Ovary (tissue), 9 donors: ENCODE measurements around the gene FGF12. TPM values are rescaled to one million over a fixed set of nuclear protein-coding genes. Genes with fewer than 3 reads are reported as not detected.

Experiments
- DNase-seq, 5 donors: peaks; one replicate each; pipeline ENCODE4 v3.0.0-alpha.2; 2019 to 2020
- H3K27ac ChIP-seq, 2 donors: fragments of 200-600 bp; one replicate each; pipeline versions ENCODE4 v1.5.1 to v1.8.0; 2019 to 2022
- H3K27me3 ChIP-seq: fragments of 200-600 bp; one replicate; pipeline ENCODE4 v1.8.0; 2022
- H3K36me3 ChIP-seq: fragments of 200-600 bp; sonication (generic); one replicate; pipeline ENCODE4 v1.5.1; 2019
- H3K4me1 ChIP-seq: one replicate; pipeline ENCODE4 v1.8.1; 2013; ENCODE audit warnings: mild to moderate bottlenecking, moderate library complexity; ENCODE audit not compliant: insufficient read depth
- H3K4me3 ChIP-seq: fragments of 200-600 bp; sonication (generic); one replicate; pipeline ENCODE4 v1.5.1; 2017
- H3K9me3 ChIP-seq, 2 donors: fragments of 200-600 bp in 1 of 2; sonication (generic) in 1 of 2; one replicate each; pipeline versions ENCODE4 v1.5.1 to v1.8.1; 2013 to 2019; ENCODE audit warnings: mild to moderate bottlenecking in 1 of 2, moderate library complexity in 1 of 2
- EP300 ChIP-seq: sonication (generic); formaldehyde crosslinking; IDR thresholded peaks from one replicate; pipeline ENCODE4 v1.6.1; 2017; ENCODE audit warnings: antibody characterized with exemption
- POLR2A ChIP-seq: fragments of 450-650 bp; IDR thresholded peaks from one replicate; pipeline ENCODE4 v1.6.1; 2017; ENCODE audit warnings: antibody characterized with exemption, mild to moderate bottlenecking, moderate library complexity
- WGBS, 3 donors: extraction: QIAGEN DNeasy Blood & Tissue Kit in 1 of 3; methylation state at CpG; one replicate each; pipeline versions ENCODE4 v1.1.5 to v1.1.7; 2013 to 2017; 5-methylcytosine and 5-hydroxymethylcytosine counted together
- intact Hi-C, 4 donors: fragments of 100-400 bp; cut with DNase I; formaldehyde crosslinking; loops; one replicate each; pipeline versions ENCODE4 v1.11.0 to v1.15.1; 2022 to 2023
- polyA plus RNA-seq, 2 donors: library from polyadenylated mRNA; stranded (reverse); fragments of 200-250 nt in 1 of 2; fragments of 350-450 nt in 1 of 2; fragmentation: Illumina TruSeq in 1 of 2; extraction: RNeasy Lipid Tissue Mini Kit (QIAGEN cat#74804) in 1 of 2; gene quantifications; one replicate each; pipeline ENCODE4 v1.2.3, GENCODE V29; 2013 to 2014
- total RNA-seq, 7 donors: library from RNA; depleted of rRNA in 2 of 7; stranded (reverse); fragments of >200 nt in 2 of 7; fragmentation: NEBNext Ultra II Directional in 3 of 7; extraction: Animal tissue kit (Norgen Biotek cat#: 25700) in 3 of 7; gene quantifications; one replicate each; pipeline versions ENCODE4 v1.1.0 to v1.2.4, GENCODE V29; 2016 to 2023
- TF ChIP-seq, protein P1 (sequence below), 3 donors: fragments of 450-650 bp in 2 of 3; fragments of 200-600 bp in 1 of 3; IDR thresholded peaks; one replicate each; pipeline versions ENCODE4 v1.5.1 to v1.8.0; 2016 to 2022; ENCODE audit warnings: antibody characterized with exemption in 3 of 3, mild to moderate bottlenecking in 1 of 3
- donor health status: DM: no; HTN: no; CAD: no; lungs with moderate emphysema.
- donor health status: DM: no; HTN: no; CAD: no.
- donor health status: Bipolar disorder and iron deficiency.
- donor health status: DM: yes; HTN: yes; CAD: no.
- donor health status: DM: no; HTN: no; CAD: no.
- donor health status: DM: yes; HTN: yes; CAD: no.

The FGF12 gene
- total and polyA plus RNA-seq, 9 donors: 0.24 to 4.0 (median 1.7) TPM

DNA sequence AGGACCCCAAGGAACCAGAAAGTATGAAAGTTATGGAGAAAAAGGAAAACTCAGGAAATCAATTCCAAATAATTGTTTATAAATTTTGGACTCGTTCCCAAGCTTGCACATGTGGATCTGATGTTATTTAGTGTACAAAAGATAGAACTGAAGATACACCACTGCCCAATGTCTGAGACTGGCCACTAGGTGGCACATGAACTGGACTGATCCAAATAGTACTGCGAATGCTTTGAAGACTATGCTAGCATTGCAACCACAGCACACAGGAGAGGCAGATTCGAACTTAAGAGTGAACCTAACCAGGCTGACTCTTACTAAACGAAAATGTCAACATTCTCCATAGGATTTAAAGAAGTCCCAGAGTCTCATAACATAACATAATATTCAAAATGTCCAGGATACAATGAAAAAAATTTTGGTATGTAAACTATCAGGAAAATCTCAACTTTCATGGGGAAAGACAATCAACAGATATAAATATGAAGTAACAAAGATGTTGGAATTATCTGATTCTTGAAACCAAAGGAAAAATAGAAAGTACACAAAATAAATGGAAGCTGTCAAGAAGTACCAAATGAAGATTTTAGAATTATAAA is 596.7 kb downstream of the FGF12 start:
- H3K27ac ChIP-seq: no peak overlapping the region
- no peaks in the 10 kb centered on the region for H3K4me1 ChIP-seq
- no peaks in the 10 kb centered on the region for H3K36me3 ChIP-seq
- H3K27me3 ChIP-seq: no peaks in the 10 kb centered on the region
- TF ChIP-seq EP300: no peak
- TF ChIP-seq, protein P1, sequence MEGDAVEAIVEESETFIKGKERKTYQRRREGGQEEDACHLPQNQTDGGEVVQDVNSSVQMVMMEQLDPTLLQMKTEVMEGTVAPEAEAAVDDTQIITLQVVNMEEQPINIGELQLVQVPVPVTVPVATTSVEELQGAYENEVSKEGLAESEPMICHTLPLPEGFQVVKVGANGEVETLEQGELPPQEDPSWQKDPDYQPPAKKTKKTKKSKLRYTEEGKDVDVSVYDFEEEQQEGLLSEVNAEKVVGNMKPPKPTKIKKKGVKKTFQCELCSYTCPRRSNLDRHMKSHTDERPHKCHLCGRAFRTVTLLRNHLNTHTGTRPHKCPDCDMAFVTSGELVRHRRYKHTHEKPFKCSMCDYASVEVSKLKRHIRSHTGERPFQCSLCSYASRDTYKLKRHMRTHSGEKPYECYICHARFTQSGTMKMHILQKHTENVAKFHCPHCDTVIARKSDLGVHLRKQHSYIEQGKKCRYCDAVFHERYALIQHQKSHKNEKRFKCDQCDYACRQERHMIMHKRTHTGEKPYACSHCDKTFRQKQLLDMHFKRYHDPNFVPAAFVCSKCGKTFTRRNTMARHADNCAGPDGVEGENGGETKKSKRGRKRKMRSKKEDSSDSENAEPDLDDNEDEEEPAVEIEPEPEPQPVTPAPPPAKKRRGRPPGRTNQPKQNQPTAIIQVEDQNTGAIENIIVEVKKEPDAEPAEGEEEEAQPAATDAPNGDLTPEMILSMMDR (IDR thresholded peaks at IDR 0.05): no peak
- no peak for TF ChIP-seq POLR2A
- DNase-seq: peak in 1 of 5 donors; percentile 16
- intact Hi-C loops: no loop called here
- WGBS, 3 donors: 36 to 43% (median 38%) methylated on average over 4 of the region's 4 CpGs
- H3K9me3 ChIP-seq: no peaks in the 10 kb centered on the region
- no peak overlapping the region for H3K4me3 ChIP-seq

DNA sequence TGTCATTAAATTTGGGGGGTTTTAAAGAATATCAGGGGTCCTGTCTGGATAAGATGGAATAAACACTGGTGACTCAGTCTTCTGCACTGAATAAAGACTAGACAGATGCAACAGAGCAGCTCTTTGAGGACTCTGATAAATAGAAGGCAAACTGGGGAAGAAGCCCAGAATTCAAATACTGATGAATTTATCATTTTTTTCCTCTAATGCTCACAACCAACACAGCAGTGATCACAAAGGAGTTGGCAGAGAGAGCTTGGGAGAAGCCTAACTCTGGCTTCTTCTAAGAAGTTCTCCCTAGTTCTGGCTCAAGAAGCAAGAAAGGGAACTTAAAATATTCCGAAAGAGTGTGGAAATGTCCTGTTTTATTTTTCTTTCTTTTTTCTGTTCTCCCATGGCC is 597.8 kb downstream of the FGF12 start:
- DNase-seq: no peak
- 79 to 89% (median 89%) methylated on average over 1 of the region's 1 CpG for WGBS, 3 donors
- Histone ChIP-seq H3K4me3 (no peak overlapping the region), H3K9me3 (no peaks in the 10 kb centered on the region), H3K27ac (no peak overlapping the region), H3K4me1 (no peaks in the 10 kb centered on the region), H3K27me3 (no peaks in the 10 kb centered on the region), H3K36me3 (no peaks in the 10 kb centered on the region)
- intact Hi-C loops: no loop called here
- TF ChIP-seq EP300 (no peak), POLR2A (no peak)
- TF ChIP-seq, protein P1 (IDR thresholded peaks at IDR 0.05): no peak

- intact Hi-C loops: no loop called here
- whole genome bisulfite sequencing, 3 donors: 61 to 83% (median 77%) methylated on average over 4 of the region's 4 CpGs
- H3K36me3 ChIP-seq: no peaks in the 10 kb centered on the region
- H3K4me1 ChIP-seq: no peaks in the 10 kb centered on the region
- no peaks in the 10 kb centered on the region for H3K27me3 ChIP-seq
- no peaks in the 10 kb centered on the region for H3K9me3 ChIP-seq
- H3K4me3 ChIP-seq: no peak overlapping the region
- no peak overlapping the region for H3K27ac ChIP-seq
- TF ChIP-seq EP300 (no peak), POLR2A (no peak)
- TF ChIP-seq, protein P1 (IDR thresholded peaks at IDR 0.05): no peak
- DNase-seq: no peak
These were observed 598.4 kb downstream of the FGF12 start for GRCh38 chr3:192128922-192129321.

DNA sequence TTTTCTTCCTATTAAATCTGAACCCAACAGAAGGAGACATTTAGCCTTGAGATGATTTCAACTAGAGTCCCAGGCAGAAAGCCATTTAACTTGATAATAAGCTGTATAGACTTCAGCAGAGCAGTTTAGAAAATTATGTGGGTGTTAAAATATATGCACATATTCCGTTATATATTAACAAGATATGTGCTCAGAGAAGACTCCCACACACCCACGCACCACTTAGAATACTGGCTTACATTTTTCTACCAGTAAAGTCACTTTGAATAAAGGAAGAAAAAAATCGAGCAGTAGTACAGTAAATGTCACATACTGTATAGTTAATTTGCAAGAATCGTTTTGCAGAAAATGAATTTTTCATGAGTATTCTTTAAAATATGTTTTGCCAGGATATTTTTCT is 599.3 kb downstream of the FGF12 start:
- TF ChIP-seq EP300 (no peak), POLR2A (no peak)
- TF ChIP-seq, protein P1 (IDR thresholded peaks at IDR 0.05): no peak
- Histone ChIP-seq H3K4me1 (no peaks in the 10 kb centered on the region), H3K27me3 (no peaks in the 10 kb centered on the region), H3K36me3 (no peaks in the 10 kb centered on the region), H3K4me3 (no peak overlapping the region), H3K27ac (no peak overlapping the region), H3K9me3 (no peaks in the 10 kb centered on the region)
- intact Hi-C loops: no loop called here
- 66 to 76% (median 72%) methylated on average over 4 of the region's 4 CpGs for WGBS, 3 donors
- DNase-seq: no peak
